HepG2 (cell line): Measurements from ENCODE around the gene SUSD6. TPM values are rescaled to one million over a fixed set of nuclear protein-coding genes. Genes with fewer than 3 reads are reported as not detected.

Experiments used
- ATAC-seq: fragments of 200-7000 bp; cut with Tn5 transposase; 3 replicates; pipeline ENCODE4 v1.9.1; 2020; ENCODE audit warnings: mild to moderate bottlenecking, moderate library complexity
- BruUV-seq: library from RNA; stranded (reverse); fragments of 400-500 nt; replicated peaks from 2 replicates; lab custom pipeline; 2021; lab: Mats Ljungman, UMichigan
- CTCF ChIA-PET: fragments of 300-600 bp; formaldehyde crosslinking; extraction: SDS; loops from one replicate; lab custom pipeline; 2021; ENCODE audit warnings: low total read pairs, inconsistent platforms, low intra/inter-chr PET ratio; lab: Yijun Ruan, JAX
- POLR2A ChIA-PET: fragments of 350-600 bp; sonication (Branson Sonifier 250); formaldehyde crosslinking; loops from one replicate; lab custom pipeline; 2020; ENCODE audit warnings: antibody characterized with exemption, inconsistent platforms; lab: Yijun Ruan, JAX
- DNase-seq: peaks from one replicate; pipeline ENCODE4 v3.0.0-alpha.2; 2015; ENCODE audit warnings: low spot score
- FAIRE-seq: peaks from 3 replicates; lab custom pipeline; 2011; peaks lifted over from hg19 to GRCh38; lab: Jason Lieb, UNC
- H2AFZ ChIP-seq: one replicate; pipeline ENCODE4 v1.6.1; 2011; ENCODE audit warnings: low read length, inconsistent platforms
- H3K27ac ChIP-seq: fragments of 300-600 bp; 3 replicates; pipeline ENCODE4 v1.8.0; 2011; ENCODE audit warnings: mixed run types, mild to moderate bottlenecking, mixed read lengths, low read length, inconsistent platforms; ENCODE audit not compliant: insufficient read depth; ENCODE audit errors: extremely low read length
- H3K27me3 ChIP-seq, 2 experiments: fragments of 200-600 bp in 1 of 2; 2 replicates in 1 of 2; 3 replicates in 1 of 2; pipeline versions ENCODE4 v1.6.0 to v1.8.0; 2011; ENCODE audit warnings: low read length in 2 of 2, mild to moderate bottlenecking in 2 of 2, moderate library complexity in 2 of 2, inconsistent platforms in 1 of 2; ENCODE audit not compliant: insufficient read depth in 2 of 2, control insufficient read depth in 1 of 2
- H3K36me3 ChIP-seq, 2 experiments: fragments of 200-600 bp in 1 of 2; replicated peaks in 1 of 2; 2 replicates in 1 of 2; 3 replicates in 1 of 2; pipeline versions ENCODE4 v1.5.1 to v1.8.0; 2011; ENCODE audit warnings: low read length in 2 of 2, inconsistent platforms in 1 of 2; ENCODE audit not compliant: insufficient read depth in 2 of 2, control insufficient read depth in 1 of 2
- H3K4me1 ChIP-seq: 2 replicates; pipeline ENCODE4 v1.5.1; 2012; ENCODE audit warnings: low read length, inconsistent platforms; ENCODE audit not compliant: insufficient read depth
- H3K4me2 ChIP-seq: 2 replicates; pipeline ENCODE4 v1.6.0; 2011; ENCODE audit warnings: low read depth, low read length, inconsistent platforms
- H3K4me3 ChIP-seq, 3 experiments: fragments of 200-600 bp in 1 of 3; sonication (generic), shearing (Covaris generic) in 1 of 3; replicated peaks in 1 of 3; 2 replicates each; pipeline ENCODE4 v1.5.1; 2011 to 2016; ENCODE audit warnings: low read length in 3 of 3, inconsistent platforms in 2 of 3, low read depth in 2 of 3, mild to moderate bottlenecking in 2 of 3, control low read depth in 1 of 3, mixed read lengths in 1 of 3; ENCODE audit not compliant: insufficient read depth in 1 of 3
- H3K79me2 ChIP-seq: one replicate; pipeline ENCODE4 v1.6.1; 2011; ENCODE audit warnings: low read length, inconsistent platforms; ENCODE audit not compliant: insufficient read depth
- H3K9ac ChIP-seq: 2 replicates; pipeline ENCODE4 v1.6.0; 2011; ENCODE audit warnings: mild to moderate bottlenecking, low read depth, low read length, inconsistent platforms; ENCODE audit not compliant: insufficient read depth
- H3K9me3 ChIP-seq: 2 replicates; pipeline ENCODE4 v1.5.1; 2012; ENCODE audit warnings: mild to moderate bottlenecking, low read length
- H4K20me1 ChIP-seq: 2 replicates; pipeline ENCODE4 v1.6.0; 2011; ENCODE audit warnings: inconsistent platforms, mild to moderate bottlenecking, low read length, moderate library complexity; ENCODE audit not compliant: insufficient read depth
- SMAD9 ChIP-seq: sonication (generic); formaldehyde crosslinking; IDR thresholded peaks from 2 replicates; pipeline ENCODE4 v1.5.1; 2020; ENCODE audit warnings: mild to moderate bottlenecking, missing genetic modification reagents
- WGBS: methylation state at CpG from one replicate; pipeline ENCODE4 v1.1.6; 2017; ENCODE audit warnings: low lambda C conversion rate; 5-methylcytosine and 5-hydroxymethylcytosine counted together
- in situ Hi-C: cut with HindIII; loops from 2 replicates; pipeline ENCODE4 v1.10.0; 2017; ENCODE audit warnings: low pct_unique_long_range_greater_than_20kb; ENCODE audit not compliant: extremely low pct_ligation_motif_present
- intact Hi-C: fragments of 100-400 bp; cut with micrococcal nuclease; formaldehyde crosslinking; loops from one replicate; pipeline ENCODE4 v1.10.0; 2022; ENCODE audit not compliant: unreplicated experiment
- polyA plus RNA-seq, 8 experiments: library from polyadenylated mRNA; depleted of rRNA in 3 of 8; stranded (reverse) in 7 of 8; unstranded in 1 of 8; fragments of >200 nt; fragmentation: Illumina TruSeq in 4 of 8; extraction: Trizol in 4 of 8; gene quantifications; 2 replicates each; pipeline versions ENCODE4 v1.2.1 to v1.2.3, GENCODE V29; 2011 to 2016; ENCODE audit warnings: low read depth in 4 of 8, missing spikeins in 1 of 8, mixed read lengths in 1 of 8; ENCODE audit not compliant: insufficient read depth in 1 of 8
- total RNA-seq, 5 experiments: library from RNA; depleted of rRNA; stranded (reverse); fragments of >200 nt; fragmentation: Illumina TruSeq; extraction: Trizol; gene quantifications; 2 replicates each; pipeline ENCODE4 v1.2.3, GENCODE V29; 2016; ENCODE audit warnings: low read depth in 1 of 5
- TF ChIP-seq, protein P1 (sequence below): sonication (generic); formaldehyde crosslinking; IDR thresholded peaks from 2 replicates; pipeline ENCODE4 v1.5.0; 2020; ENCODE audit warnings: mild to moderate bottlenecking, missing genetic modification reagents, moderate library complexity
- TF ChIP-seq, protein P2 (sequence below): sonication (generic); formaldehyde crosslinking; IDR thresholded peaks from 2 replicates; pipeline ENCODE4 v1.8.0; 2022; ENCODE audit warnings: missing genetic modification reagents, mild to moderate bottlenecking, moderate library complexity, borderline replicate concordance

The SUSD6 gene
- total and polyA plus RNA-seq, 2 of the 13 experiments (the other 11 are each of a cell fraction or from before 2014, with no cell fraction given) = 7.2 to 7.4 TPM

DNA sequence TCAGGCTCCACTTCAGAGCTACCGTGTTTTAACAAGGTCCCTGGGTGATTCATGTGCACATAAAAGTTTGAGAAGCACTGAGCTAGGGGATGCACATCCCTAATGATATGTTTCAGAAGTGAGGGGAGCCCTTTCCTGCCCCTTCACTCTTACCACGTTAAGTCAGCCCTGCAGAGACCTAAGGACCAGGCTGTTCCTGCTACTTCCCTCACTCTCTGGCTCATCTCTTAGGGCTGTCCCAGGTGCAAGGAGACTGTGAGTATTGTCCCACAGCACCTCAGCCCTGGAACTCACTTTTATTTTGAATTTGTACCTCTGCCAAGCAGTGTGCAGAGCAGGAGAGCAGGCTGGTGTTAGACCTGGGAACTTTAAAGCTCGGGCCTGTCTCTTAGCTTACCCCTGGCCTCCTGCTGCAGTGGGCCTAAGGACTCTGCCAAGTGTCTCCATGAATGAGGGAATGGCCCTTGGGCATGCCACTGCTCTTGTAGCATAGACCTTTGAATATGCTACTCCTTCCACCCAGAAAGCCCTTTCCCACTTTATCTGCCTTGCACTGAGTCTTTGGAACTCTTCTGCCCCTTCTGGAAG is 11.0 kb upstream of the SUSD6 start:
- Histone ChIP-seq H3K36me3 (no peaks in the 10 kb centered on the region), H3K4me1 (peaks cover 22% of the 10 kb centered on the region), H3K9ac (no peak overlapping the region), H3K27me3 (0 out of 5 replicates have a peak, but pooled peaks cover 0 to 1% of the 10 kb centered on the region in 2 experiments), H3K4me3 (no peak overlapping the region), H3K4me2 (peak overlapping the region; percentile 53; the same call in 1 of the 2 replicates)
- intact Hi-C loops = no loop called here
- TF ChIP-seq, protein P1, sequence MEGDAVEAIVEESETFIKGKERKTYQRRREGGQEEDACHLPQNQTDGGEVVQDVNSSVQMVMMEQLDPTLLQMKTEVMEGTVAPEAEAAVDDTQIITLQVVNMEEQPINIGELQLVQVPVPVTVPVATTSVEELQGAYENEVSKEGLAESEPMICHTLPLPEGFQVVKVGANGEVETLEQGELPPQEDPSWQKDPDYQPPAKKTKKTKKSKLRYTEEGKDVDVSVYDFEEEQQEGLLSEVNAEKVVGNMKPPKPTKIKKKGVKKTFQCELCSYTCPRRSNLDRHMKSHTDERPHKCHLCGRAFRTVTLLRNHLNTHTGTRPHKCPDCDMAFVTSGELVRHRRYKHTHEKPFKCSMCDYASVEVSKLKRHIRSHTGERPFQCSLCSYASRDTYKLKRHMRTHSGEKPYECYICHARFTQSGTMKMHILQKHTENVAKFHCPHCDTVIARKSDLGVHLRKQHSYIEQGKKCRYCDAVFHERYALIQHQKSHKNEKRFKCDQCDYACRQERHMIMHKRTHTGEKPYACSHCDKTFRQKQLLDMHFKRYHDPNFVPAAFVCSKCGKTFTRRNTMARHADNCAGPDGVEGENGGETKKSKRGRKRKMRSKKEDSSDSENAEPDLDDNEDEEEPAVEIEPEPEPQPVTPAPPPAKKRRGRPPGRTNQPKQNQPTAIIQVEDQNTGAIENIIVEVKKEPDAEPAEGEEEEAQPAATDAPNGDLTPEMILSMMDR (CRISPR knock-in tag) = 0 out of 2 replicates have a peak, but pooled peaks have one; percentile 20
- TF ChIP-seq SMAD9 (CRISPR knock-in tag) = no peak
- TF ChIP-seq, all 625 proteins: peak for 1
- POLR2A ChIA-PET = no interaction called here
- DNase-seq (no peak), ATAC-seq (peak; percentile 57), FAIRE-seq (no peak)
- Histone ChIP-seq H4K20me1 (no peaks in the 10 kb centered on the region), H3K9me3 (no peaks in the 10 kb centered on the region), H3K79me2 (no peaks in the 10 kb centered on the region), H3K27ac (no peak overlapping the region), H2AFZ (no peak overlapping the region)
- no TSS peak for BruUV-seq
- CTCF ChIA-PET = no interaction called here
- WGBS = 11% methylated on average over 3 of the region's 3 CpGs
- in situ Hi-C loops = no loop called here

DNA sequence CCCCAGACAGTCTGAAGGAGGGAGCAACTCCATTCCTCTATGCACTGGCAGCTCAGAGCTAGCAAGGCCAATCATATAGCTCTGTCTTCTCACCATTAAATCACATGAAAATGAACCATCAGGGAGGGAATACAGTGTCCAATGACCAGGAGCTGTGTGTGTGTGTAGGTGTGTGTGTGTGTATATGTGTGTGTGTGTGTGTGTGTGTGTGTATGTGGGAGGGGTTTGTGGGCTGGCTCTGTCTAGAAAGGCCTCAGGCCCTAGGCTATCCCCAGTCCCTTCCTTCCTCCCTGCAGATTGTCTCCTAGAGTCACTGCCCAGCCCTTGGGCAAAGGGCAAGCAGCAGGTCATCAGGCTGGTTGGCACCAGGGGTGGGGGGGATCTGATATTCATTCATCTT is 5.7 kb upstream of the SUSD6 start:
- FAIRE-seq = no peak
- in situ Hi-C loops = loop anchor here (5.0 kb wide), 1 partner anchor 122 kb away; no protein-coding TSS in a partner anchor
- POLR2A ChIA-PET = interaction anchor here (0.6 to 1.5 kb wide), 8 partner anchors 32 to 147 kb away, joined by 3 to 6 read pairs (median 4); no protein-coding TSS in a partner anchor

More for the DNA sequence above, 5.7 kb upstream of the SUSD6 start:
- CTCF ChIA-PET = interaction anchor here (3.4 kb wide), 1 partner anchor 121 kb away, joined by 33 read pairs; no protein-coding TSS in a partner anchor
- BruUV-seq = no TSS peak
- intact Hi-C loops = no loop called here
- no peak overlapping the region for H3K4me3 ChIP-seq
- no peaks in the 10 kb centered on the region for H3K79me2 ChIP-seq
- H3K27ac ChIP-seq = no peak overlapping the region
- no peaks in the 10 kb centered on the region; a peak in 1 of 5 replicates for H3K27me3 ChIP-seq
- H3K9me3 ChIP-seq = no peaks in the 10 kb centered on the region
- peaks cover 56% of the 10 kb centered on the region for H3K4me1 ChIP-seq
- peak; percentile 11 for ATAC-seq
- H3K36me3 ChIP-seq = no peaks in the 10 kb centered on the region
- peak overlapping the region; percentile 64 for H3K4me2 ChIP-seq
- H3K9ac ChIP-seq = no peak overlapping the region
- H2AFZ ChIP-seq = no peak overlapping the region
- no peaks in the 10 kb centered on the region for H4K20me1 ChIP-seq
- TF ChIP-seq, protein P2, sequence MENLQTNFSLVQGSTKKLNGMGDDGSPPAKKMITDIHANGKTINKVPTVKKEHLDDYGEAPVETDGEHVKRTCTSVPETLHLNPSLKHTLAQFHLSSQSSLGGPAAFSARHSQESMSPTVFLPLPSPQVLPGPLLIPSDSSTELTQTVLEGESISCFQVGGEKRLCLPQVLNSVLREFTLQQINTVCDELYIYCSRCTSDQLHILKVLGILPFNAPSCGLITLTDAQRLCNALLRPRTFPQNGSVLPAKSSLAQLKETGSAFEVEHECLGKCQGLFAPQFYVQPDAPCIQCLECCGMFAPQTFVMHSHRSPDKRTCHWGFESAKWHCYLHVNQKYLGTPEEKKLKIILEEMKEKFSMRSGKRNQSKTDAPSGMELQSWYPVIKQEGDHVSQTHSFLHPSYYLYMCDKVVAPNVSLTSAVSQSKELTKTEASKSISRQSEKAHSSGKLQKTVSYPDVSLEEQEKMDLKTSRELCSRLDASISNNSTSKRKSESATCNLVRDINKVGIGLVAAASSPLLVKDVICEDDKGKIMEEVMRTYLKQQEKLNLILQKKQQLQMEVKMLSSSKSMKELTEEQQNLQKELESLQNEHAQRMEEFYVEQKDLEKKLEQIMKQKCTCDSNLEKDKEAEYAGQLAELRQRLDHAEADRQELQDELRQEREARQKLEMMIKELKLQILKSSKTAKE = no peak
- no peak for DNase-seq
